HepG2 (cell line): Measurements from ENCODE around the gene KRTAP12-3. TPM values are rescaled to one million over a fixed set of nuclear protein-coding genes. Genes with fewer than 3 reads are reported as not detected.

Source experiments
- BRF2 ChIP-seq: sonication (generic); formaldehyde crosslinking; IDR thresholded peaks from 2 replicates; pipeline ENCODE4 v1.8.1; 2022; ENCODE audit warnings: mild to moderate bottlenecking, missing genetic modification reagents
- FOXM1 ChIP-seq: sonication (generic); formaldehyde crosslinking; IDR thresholded peaks from 2 replicates; pipeline ENCODE4 v1.5.0; 2020; ENCODE audit warnings: missing genetic modification reagents
- HINFP ChIP-seq: sonication (generic); formaldehyde crosslinking; IDR thresholded peaks from 2 replicates; pipeline ENCODE4 v1.4.0; 2020; ENCODE audit warnings: low read depth, mild to moderate bottlenecking, missing genetic modification reagents
- HMGA1 ChIP-seq: sonication (generic); formaldehyde crosslinking; conservative IDR thresholded peaks from 2 replicates; pipeline ENCODE4 v1.4.0; 2020; ENCODE audit warnings: missing genetic modification reagents
- HNF4A ChIP-seq: sonication (generic); formaldehyde crosslinking; IDR thresholded peaks from 2 replicates; pipeline ENCODE4 v1.4.0; 2020; ENCODE audit warnings: missing genetic modification reagents
- HNRNPL ChIP-seq: fragments of 200-400 bp; formaldehyde crosslinking; IDR thresholded peaks from 2 replicates; pipeline ENCODE4 v1.6.1; 2017; ENCODE audit warnings: mild to moderate bottlenecking, low read depth, low read length
- PHB2 ChIP-seq: fragments of 450-650 bp; IDR thresholded peaks from 2 replicates; pipeline ENCODE4 v1.6.1; 2018; ENCODE audit not compliant: partially characterized antibody
- PRDM10 ChIP-seq: sonication (generic); formaldehyde crosslinking; IDR thresholded peaks from 2 replicates; pipeline ENCODE4 v1.4.0; 2020; ENCODE audit warnings: low read depth, missing genetic modification reagents
- TFAP4 ChIP-seq: sonication (generic); IDR thresholded peaks from 2 replicates; pipeline ENCODE4 v1.6.1; 2016; ENCODE audit warnings: low read depth, borderline replicate concordance
- ZBTB2 ChIP-seq: sonication (generic); formaldehyde crosslinking; IDR thresholded peaks from 2 replicates; pipeline ENCODE4 v1.8.0; 2022; ENCODE audit warnings: low read depth, missing genetic modification reagents
- ZFYVE20 ChIP-seq: sonication (generic); formaldehyde crosslinking; IDR thresholded peaks from 2 replicates; pipeline ENCODE4 v1.8.0; 2023; ENCODE audit warnings: low read depth, mild to moderate bottlenecking, moderate library complexity, missing genetic modification reagents, borderline replicate concordance
- ZNF20 ChIP-seq: sonication (generic); formaldehyde crosslinking; IDR thresholded peaks from 2 replicates; pipeline ENCODE4 v1.4.0; 2020; ENCODE audit warnings: mild to moderate bottlenecking, moderate library complexity, missing genetic modification reagents
- ZNF552 ChIP-seq: sonication (generic); formaldehyde crosslinking; IDR thresholded peaks from 2 replicates; pipeline ENCODE4 v1.9.0; 2022; ENCODE audit warnings: missing genetic modification reagents, mild to moderate bottlenecking, borderline replicate concordance
- ZNF878 ChIP-seq: sonication (generic); formaldehyde crosslinking; IDR thresholded peaks from 2 replicates; pipeline ENCODE4 v1.8.1; 2023; ENCODE audit warnings: mild to moderate bottlenecking, missing genetic modification reagents, moderate library complexity
- ZSCAN12 ChIP-seq: sonication (generic); formaldehyde crosslinking; IDR thresholded peaks from 2 replicates; pipeline ENCODE4 v1.9.0; 2021; ENCODE audit warnings: mild to moderate bottlenecking, missing genetic modification reagents
- ZSCAN31 ChIP-seq: sonication (generic); formaldehyde crosslinking; IDR thresholded peaks from 2 replicates; pipeline ENCODE4 v1.5.0; 2020; ENCODE audit warnings: low read depth, mild to moderate bottlenecking, missing genetic modification reagents
- polyA plus RNA-seq, 8 experiments: library from polyadenylated mRNA; depleted of rRNA in 3 of 8; stranded (reverse) in 7 of 8; unstranded in 1 of 8; fragments of >200 nt; fragmentation: Illumina TruSeq in 4 of 8; extraction: Trizol in 4 of 8; gene quantifications; 2 replicates each; pipeline versions ENCODE4 v1.2.1 to v1.2.3, GENCODE V29; 2011 to 2016; ENCODE audit warnings: low read depth in 4 of 8, missing spikeins in 1 of 8, mixed read lengths in 1 of 8; ENCODE audit not compliant: insufficient read depth in 1 of 8
- total RNA-seq, 5 experiments: library from RNA; depleted of rRNA; stranded (reverse); fragments of >200 nt; fragmentation: Illumina TruSeq; extraction: Trizol; gene quantifications; 2 replicates each; pipeline ENCODE4 v1.2.3, GENCODE V29; 2016; ENCODE audit warnings: low read depth in 1 of 5
- TF ChIP-seq, protein P1 (sequence below): sonication (generic); formaldehyde crosslinking; IDR thresholded peaks from 2 replicates; pipeline ENCODE4 v1.8.1; 2022; ENCODE audit warnings: low read depth, mild to moderate bottlenecking, missing genetic modification reagents

Gene KRTAP12-3
- total and polyA plus RNA-seq, 2 of the 13 experiments (the other 11 are each of a cell fraction or from before 2014, with no cell fraction given), result not detected

DNA sequence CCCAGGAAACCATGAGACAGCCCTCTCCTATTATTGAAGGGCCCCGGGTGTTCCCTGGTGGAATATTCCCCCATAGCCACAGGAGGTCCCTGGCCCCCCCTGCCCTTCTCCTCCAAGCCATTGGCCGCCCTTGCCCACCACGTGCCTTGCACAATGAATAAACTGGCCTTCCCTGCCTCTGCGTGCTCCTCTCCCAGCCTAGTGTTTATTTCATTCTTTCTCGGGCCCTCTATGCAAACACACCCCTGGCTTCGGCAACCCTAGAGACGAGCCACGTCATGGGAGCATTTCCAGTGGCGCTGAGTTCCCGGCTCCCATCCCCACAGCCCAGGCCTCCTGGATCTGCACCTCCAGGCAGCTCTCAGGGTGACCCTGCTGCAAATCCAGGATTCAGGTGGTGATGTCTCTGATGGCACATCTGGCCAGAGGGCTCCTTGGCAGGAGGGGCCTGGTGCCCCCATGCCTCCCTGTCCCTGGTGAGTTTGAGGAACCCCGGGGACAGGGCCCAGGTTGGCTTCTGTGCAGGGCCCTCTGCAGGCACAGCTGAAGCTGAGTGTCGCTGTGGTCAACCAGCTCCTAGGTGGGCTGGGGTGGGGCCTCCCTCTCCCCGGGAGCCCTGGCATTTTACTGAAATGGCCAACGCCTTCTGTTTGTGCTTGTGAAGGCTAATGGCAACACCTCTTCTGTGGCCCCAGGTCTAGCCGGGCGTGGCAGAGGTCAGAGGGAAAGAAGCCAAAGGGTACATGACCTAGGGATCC lies 45.4 kb downstream of the KRTAP12-3 start (continued):
- peak; percentile 91; the same call in 1 of the 2 replicates for TF ChIP-seq ZNF878 (CRISPR knock-in tag)
- TF ChIP-seq ZSCAN12 (CRISPR knock-in tag), result 0 out of 2 replicates have a peak, but pooled peaks have one; percentile 28
- TF ChIP-seq PRDM10, result 0 out of 2 replicates have a peak, but pooled peaks have one; percentile 22
- no peak for TF ChIP-seq HNRNPL
- TF ChIP-seq ZFYVE20 (CRISPR knock-in tag), result no peak
- no peak for TF ChIP-seq HINFP (CRISPR knock-in tag)
- no peak for TF ChIP-seq BRF2
- no peak for TF ChIP-seq HNF4A (CRISPR knock-in tag)
- TF ChIP-seq FOXM1, result no peak
- TF ChIP-seq TFAP4, result no peak
- no peak for TF ChIP-seq PHB2
- TF ChIP-seq, protein P1, sequence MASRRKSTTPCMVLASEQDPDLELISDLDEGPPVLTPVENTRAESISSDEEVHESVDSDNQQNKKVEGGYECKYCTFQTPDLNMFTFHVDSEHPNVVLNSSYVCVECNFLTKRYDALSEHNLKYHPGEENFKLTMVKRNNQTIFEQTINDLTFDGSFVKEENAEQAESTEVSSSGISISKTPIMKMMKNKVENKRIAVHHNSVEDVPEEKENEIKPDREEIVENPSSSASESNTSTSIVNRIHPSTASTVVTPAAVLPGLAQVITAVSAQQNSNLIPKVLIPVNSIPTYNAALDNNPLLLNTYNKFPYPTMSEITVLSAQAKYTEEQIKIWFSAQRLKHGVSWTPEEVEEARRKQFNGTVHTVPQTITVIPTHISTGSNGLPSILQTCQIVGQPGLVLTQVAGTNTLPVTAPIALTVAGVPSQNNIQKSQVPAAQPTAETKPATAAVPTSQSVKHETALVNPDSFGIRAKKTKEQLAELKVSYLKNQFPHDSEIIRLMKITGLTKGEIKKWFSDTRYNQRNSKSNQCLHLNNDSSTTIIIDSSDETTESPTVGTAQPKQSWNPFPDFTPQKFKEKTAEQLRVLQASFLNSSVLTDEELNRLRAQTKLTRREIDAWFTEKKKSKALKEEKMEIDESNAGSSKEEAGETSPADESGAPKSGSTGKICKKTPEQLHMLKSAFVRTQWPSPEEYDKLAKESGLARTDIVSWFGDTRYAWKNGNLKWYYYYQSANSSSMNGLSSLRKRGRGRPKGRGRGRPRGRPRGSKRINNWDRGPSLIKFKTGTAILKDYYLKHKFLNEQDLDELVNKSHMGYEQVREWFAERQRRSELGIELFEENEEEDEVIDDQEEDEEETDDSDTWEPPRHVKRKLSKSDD (CRISPR knock-in tag), result no peak
- TF ChIP-seq ZSCAN31, result no peak
- TF ChIP-seq ZNF20 (CRISPR knock-in tag), result no peak
- no peak for TF ChIP-seq ZBTB2 (CRISPR knock-in tag)
- TF ChIP-seq ZNF552 (CRISPR knock-in tag), result no peak
- TF ChIP-seq HMGA1 (CRISPR knock-in tag), result no peak
